ENCODE results near the gene FUBP3. TPM values are rescaled to one million over a fixed set of nuclear protein-coding genes. Genes with fewer than 3 reads are reported as not detected.

FUBP3 gene, protein sequence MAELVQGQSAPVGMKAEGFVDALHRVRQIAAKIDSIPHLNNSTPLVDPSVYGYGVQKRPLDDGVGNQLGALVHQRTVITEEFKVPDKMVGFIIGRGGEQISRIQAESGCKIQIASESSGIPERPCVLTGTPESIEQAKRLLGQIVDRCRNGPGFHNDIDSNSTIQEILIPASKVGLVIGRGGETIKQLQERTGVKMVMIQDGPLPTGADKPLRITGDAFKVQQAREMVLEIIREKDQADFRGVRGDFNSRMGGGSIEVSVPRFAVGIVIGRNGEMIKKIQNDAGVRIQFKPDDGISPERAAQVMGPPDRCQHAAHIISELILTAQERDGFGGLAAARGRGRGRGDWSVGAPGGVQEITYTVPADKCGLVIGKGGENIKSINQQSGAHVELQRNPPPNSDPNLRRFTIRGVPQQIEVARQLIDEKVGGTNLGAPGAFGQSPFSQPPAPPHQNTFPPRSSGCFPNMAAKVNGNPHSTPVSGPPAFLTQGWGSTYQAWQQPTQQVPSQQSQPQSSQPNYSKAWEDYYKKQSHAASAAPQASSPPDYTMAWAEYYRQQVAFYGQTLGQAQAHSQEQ
- polyA plus RNA-seq (35.0 to 39.1 TPM (median 37.4 TPM) in 3 replicates), polyA minus RNA-seq (30.0 to 62.3 TPM (median 56.9 TPM) in 3 replicates)
- polyA plus RNA-seq (2011; ENCODE audit: low read depth) = 29.1 TPM
- polyA plus RNA-seq (2011; cell fraction: cytosol; rRNA removed) = 22.6 and 24.8 TPM in 2 replicates
- 40.0 and 48.0 TPM in 2 replicates for polyA plus RNA-seq (2011; cell fraction: nucleus; rRNA removed)
- 34.0 and 47.2 TPM in 2 replicates for polyA plus RNA-seq (2012; ENCODE audit: low replicate concordance)
- 56.2 TPM for polyA minus RNA-seq (2011; cell fraction: cytosol; rRNA and poly(A)+ RNA removed)
- 46.0 and 49.7 TPM in 2 replicates for polyA minus RNA-seq (2011; cell fraction: nucleus; rRNA and poly(A)+ RNA removed)

DNA sequence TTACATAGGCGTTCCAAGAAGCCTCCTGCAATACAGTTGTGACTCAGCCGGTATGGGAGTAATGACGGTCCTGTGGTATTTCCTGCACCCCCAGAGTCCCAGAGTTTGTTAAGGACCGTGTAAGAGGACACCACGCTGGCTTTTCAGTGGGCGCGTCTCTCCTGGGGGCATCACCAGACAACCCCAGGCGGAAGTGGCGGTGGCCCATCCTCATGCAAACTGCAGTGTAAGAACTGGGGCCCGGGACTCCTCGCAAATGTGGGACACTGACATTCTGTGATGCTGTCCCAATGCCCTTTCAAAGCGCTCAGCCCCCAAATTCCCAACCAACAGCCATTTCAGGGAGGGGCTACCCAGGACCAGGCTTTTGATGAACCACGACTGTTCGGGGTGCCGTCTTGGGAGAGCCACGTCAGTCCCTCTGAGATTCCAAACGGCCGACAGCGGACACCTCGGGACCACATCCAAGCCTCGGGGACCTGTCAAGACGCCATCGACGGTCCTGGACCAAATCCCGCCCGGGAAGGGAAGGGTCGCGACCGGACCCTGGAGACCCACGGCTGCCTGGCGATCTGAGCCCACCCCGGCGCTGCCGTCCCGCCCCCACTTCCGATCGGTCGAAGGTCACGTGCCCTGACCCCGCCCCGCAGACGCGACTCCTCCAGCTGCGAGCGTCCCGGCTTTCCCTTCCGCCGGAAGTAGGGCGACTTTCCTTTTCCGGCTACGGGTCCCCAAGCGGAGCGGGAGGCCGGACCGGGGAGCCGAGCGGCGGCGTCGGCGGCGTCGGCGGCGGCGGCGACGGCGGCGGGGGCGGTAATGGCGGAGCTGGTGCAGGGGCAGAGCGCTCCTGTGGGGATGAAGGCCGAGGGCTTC is at the start of gene FUBP3:
TSS of gene FUBP3 (plus strand) at position 713 of the 873 bp plus-strand sequence. CDS start at position 817, 104 bp downstream.
- H3K4me2 ChIP-seq (ENCODE audit: control insufficient read depth, extremely low read depth, insufficient read depth, low read depth, low read length) = peak within 1 kb of the TSS; percentile 93
- no peaks in the 10 kb centered on the region for H3K27me3 ChIP-seq (ENCODE audit: control insufficient read depth, extremely low read depth, insufficient read depth, low read length)
- DNase-seq (ENCODE audit: low read depth, low spot score) = peak; percentile 45
- H3K4me3 ChIP-seq (ENCODE audit: control insufficient read depth in 2 of 3, extremely low read depth in 1 of 3, insufficient read depth in 2 of 3, low read depth in 1 of 3, low read length in 3 of 3) = peak within 1 kb of the TSS; percentile 69 to 96 (median 88)
- peak within 1 kb of the TSS; percentile 94 for H3K27ac ChIP-seq (ENCODE audit: control insufficient read depth, insufficient read depth, low read length)
- H3K4me1 ChIP-seq (ENCODE audit: control insufficient read depth, extremely low read depth, insufficient read depth, low read length) = peaks cover 17% of the 10 kb centered on the region
- dilution Hi-C loops (cut with MboI; ENCODE audit: extremely low pct_ligation_motif_present, low sequenced_read_pairs) = no loop called here
- peak within 1 kb of the TSS; percentile 95 for H2AFZ ChIP-seq (ENCODE audit: control insufficient read depth, low read length)
- FAIRE-seq = peak; percentile 32
- H3K9me3 ChIP-seq (ENCODE audit: control insufficient read depth, low read depth, low read length) = no peaks in the 10 kb centered on the region
- peaks cover 3% of the 10 kb centered on the region for H4K20me1 ChIP-seq (ENCODE audit: control insufficient read depth, extremely low read depth, insufficient read depth, low read length)
- peak within 1 kb of the TSS; percentile 94 for H3K9ac ChIP-seq (ENCODE audit: control insufficient read depth, extremely low read depth, insufficient read depth, low read length)
- no peaks in the 10 kb centered on the region for H3K9me1 ChIP-seq (ENCODE audit: control insufficient read depth, extremely low read depth, insufficient read depth, low read length)
- peaks cover 2 to 23% of the 10 kb centered on the region in 2 experiments for H3K36me3 ChIP-seq (ENCODE audit: control insufficient read depth in 2 of 2, extremely low read depth in 1 of 2, insufficient read depth in 2 of 2, low read length in 2 of 2)
- peaks cover 45% of the 10 kb centered on the region for H3K79me2 ChIP-seq (ENCODE audit: control insufficient read depth, insufficient read depth, low read length)
- TF ChIP-seq EZH2 (IDR thresholded peaks at IDR 0.05; ENCODE audit: low read length) = no peak
- TF ChIP-seq, protein P1, sequence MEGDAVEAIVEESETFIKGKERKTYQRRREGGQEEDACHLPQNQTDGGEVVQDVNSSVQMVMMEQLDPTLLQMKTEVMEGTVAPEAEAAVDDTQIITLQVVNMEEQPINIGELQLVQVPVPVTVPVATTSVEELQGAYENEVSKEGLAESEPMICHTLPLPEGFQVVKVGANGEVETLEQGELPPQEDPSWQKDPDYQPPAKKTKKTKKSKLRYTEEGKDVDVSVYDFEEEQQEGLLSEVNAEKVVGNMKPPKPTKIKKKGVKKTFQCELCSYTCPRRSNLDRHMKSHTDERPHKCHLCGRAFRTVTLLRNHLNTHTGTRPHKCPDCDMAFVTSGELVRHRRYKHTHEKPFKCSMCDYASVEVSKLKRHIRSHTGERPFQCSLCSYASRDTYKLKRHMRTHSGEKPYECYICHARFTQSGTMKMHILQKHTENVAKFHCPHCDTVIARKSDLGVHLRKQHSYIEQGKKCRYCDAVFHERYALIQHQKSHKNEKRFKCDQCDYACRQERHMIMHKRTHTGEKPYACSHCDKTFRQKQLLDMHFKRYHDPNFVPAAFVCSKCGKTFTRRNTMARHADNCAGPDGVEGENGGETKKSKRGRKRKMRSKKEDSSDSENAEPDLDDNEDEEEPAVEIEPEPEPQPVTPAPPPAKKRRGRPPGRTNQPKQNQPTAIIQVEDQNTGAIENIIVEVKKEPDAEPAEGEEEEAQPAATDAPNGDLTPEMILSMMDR (optimal IDR thresholded peaks at IDR 0.05 in 1 of 3, IDR thresholded peaks at IDR 0.05 in 1 of 3, conservative IDR thresholded peaks at IDR 0.05 in 1 of 3; ENCODE audit: extremely low read depth in 1 of 3, insufficient read depth in 2 of 3, low read length in 3 of 3) = no peak

- Histone ChIP-seq H3K9ac (ENCODE audit: control insufficient read depth, extremely low read depth, insufficient read depth, low read length) (no peak overlapping the region), H3K36me3 (ENCODE audit: control insufficient read depth in 2 of 2, extremely low read depth in 1 of 2, insufficient read depth in 2 of 2, low read length in 2 of 2) (no peaks in the 10 kb centered on the region), H3K4me1 (ENCODE audit: control insufficient read depth, extremely low read depth, insufficient read depth, low read length) (peaks cover 7% of the 10 kb centered on the region), H3K9me1 (ENCODE audit: control insufficient read depth, extremely low read depth, insufficient read depth, low read length) (no peaks in the 10 kb centered on the region), H2AFZ (ENCODE audit: control insufficient read depth, low read length) (no peak overlapping the region), H3K79me2 (ENCODE audit: control insufficient read depth, insufficient read depth, low read length) (no peaks in the 10 kb centered on the region), H3K27me3 (ENCODE audit: control insufficient read depth, extremely low read depth, insufficient read depth, low read length) (peaks cover 2% of the 10 kb centered on the region), H3K27ac (ENCODE audit: control insufficient read depth, insufficient read depth, low read length) (no peak overlapping the region), H4K20me1 (ENCODE audit: control insufficient read depth, extremely low read depth, insufficient read depth, low read length) (no peaks in the 10 kb centered on the region), H3K4me3 (ENCODE audit: control insufficient read depth in 2 of 3, extremely low read depth in 1 of 3, insufficient read depth in 2 of 3, low read depth in 1 of 3, low read length in 3 of 3) (no peak overlapping the region), H3K4me2 (ENCODE audit: control insufficient read depth, extremely low read depth, insufficient read depth, low read depth, low read length) (no peak overlapping the region), H3K9me3 (ENCODE audit: control insufficient read depth, low read depth, low read length) (no peaks in the 10 kb centered on the region)
- dilution Hi-C loops (cut with MboI; ENCODE audit: extremely low pct_ligation_motif_present, low sequenced_read_pairs) = no loop called here
- no peak for TF ChIP-seq EZH2 (IDR thresholded peaks at IDR 0.05; ENCODE audit: low read length)
- TF ChIP-seq, protein P1 (optimal IDR thresholded peaks at IDR 0.05 in 1 of 3, IDR thresholded peaks at IDR 0.05 in 1 of 3, conservative IDR thresholded peaks at IDR 0.05 in 1 of 3; ENCODE audit: extremely low read depth in 1 of 3, insufficient read depth in 2 of 3, low read length in 3 of 3) = no peak
- FAIRE-seq = no peak
- no peak for DNase-seq (ENCODE audit: low read depth, low spot score)
Measured at GRCh38 chr9:130530938-130531337, 48.4 kb upstream of the FUBP3 start.
